Stomach smooth muscle (tissue), 2 donors: ENCODE measurements around the gene TRIM64.
"Not testable (repeated sequence)": the region's sequence is repeated elsewhere in the genome, so short reads cannot be mapped to it uniquely, and the experiment has no call there.

Experiments
- H3K27ac ChIP-seq: one replicate; pipeline ENCODE4 v1.7.0; 2013; ENCODE audit warnings: mild to moderate bottlenecking, low read length, inconsistent platforms
- H3K27me3 ChIP-seq, 2 donors: one replicate each; pipeline ENCODE4 v1.7.0; 2013; ENCODE audit warnings: low read length in 2 of 2; ENCODE audit not compliant: insufficient read depth in 2 of 2, control insufficient read depth in 1 of 2
- H3K36me3 ChIP-seq, 2 donors: one replicate each; pipeline ENCODE4 v1.7.0; 2013; ENCODE audit warnings: low read length in 2 of 2; ENCODE audit not compliant: control insufficient read depth in 2 of 2, insufficient read depth in 2 of 2
- H3K4me1 ChIP-seq: one replicate; pipeline ENCODE4 v1.7.0; 2013; ENCODE audit warnings: low read length; ENCODE audit not compliant: control insufficient read depth, insufficient read depth
- H3K4me3 ChIP-seq, 2 donors: one replicate each; pipeline ENCODE4 v1.7.0; 2013; ENCODE audit warnings: low read length in 2 of 2
- H3K9ac ChIP-seq, 2 donors: one replicate each; pipeline ENCODE4 v1.7.0; 2013; ENCODE audit warnings: low read length in 2 of 2, mild to moderate bottlenecking in 1 of 2
- H3K9me3 ChIP-seq, 2 donors: one replicate each; pipeline ENCODE4 v1.7.0; 2013; ENCODE audit warnings: low read length in 2 of 2; ENCODE audit not compliant: control insufficient read depth in 2 of 2
- donor health status: healthy.
- donor health status: Pancreatic carcinoma.

The TRIM64 gene, protein sequence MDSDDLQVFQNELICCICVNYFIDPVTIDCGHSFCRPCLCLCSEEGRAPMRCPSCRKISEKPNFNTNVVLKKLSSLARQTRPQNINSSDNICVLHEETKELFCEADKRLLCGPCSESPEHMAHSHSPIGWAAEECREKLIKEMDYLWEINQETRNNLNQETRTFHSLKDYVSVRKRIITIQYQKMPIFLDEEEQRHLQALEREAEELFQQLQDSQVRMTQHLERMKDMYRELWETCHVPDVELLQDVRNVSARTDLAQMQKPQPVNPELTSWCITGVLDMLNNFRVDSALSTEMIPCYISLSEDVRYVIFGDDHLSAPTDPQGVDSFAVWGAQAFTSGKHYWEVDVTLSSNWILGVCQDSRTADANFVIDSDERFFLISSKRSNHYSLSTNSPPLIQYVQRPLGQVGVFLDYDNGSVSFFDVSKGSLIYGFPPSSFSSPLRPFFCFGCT

DNA sequence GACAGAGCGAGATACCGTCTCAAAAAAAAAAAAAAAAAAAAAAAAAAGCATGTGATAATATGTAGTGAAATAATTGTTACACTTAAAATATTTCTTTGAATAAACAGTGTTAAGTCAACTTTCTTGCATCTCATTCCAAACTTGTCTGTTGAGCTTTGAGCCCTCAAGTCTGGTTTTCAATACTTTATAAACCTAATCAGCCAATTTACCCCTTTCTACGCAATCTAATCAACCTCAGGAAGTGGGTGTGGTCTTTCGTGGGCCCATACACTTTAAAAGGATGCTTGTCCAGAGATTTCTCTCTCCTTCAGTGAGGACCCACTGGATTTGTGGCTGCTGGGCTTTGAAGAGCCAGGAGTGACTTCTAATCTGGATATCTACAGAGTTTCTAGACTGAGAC lies at the start of gene TRIM64:
TSS of gene TRIM64 (plus strand) at position 301 of the 400 bp plus-strand sequence. CDS start 2,467 bp downstream, outside the sequence.
- H3K9me3 ChIP-seq, result not testable (repeated sequence)

DNA sequence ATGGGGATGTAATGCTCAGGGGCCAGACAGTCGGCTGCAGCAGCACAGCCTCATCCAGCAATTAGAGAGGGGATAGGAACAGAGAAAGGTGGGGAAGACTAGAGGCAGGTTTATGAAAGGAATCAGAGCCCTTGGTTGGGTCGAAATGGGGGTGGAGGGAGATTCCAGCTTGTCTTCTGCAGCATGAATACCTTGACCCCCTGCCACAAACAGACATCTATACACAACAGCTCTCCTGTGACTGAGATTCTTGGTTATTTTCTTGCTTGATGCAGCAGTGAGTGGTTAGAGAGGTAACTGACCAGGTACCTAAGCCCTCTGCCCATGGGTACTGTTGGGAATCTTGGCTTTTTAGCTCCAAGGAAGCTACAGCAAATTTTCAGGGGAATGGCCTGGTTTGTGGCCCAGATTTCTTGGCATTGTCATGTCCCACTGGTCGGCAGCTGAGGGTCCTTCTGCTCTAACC lies 43.6 kb upstream of the TRIM64 start, which contains the start of gene TRIM49D1:
TSS of gene TRIM49D1 (minus strand) at position 51 of the 466 bp plus-strand sequence. CDS start 4,535 bp downstream, outside the sequence.
- H3K9ac ChIP-seq, result no peak within 1 kb of the TSS
- H3K4me3 ChIP-seq, result no peak within 1 kb of the TSS
- H3K36me3 ChIP-seq, result no peaks in the 10 kb centered on the region
- H3K9me3 ChIP-seq, result no peaks in the 10 kb centered on the region
- no peak within 1 kb of the TSS for H3K27ac ChIP-seq
- no peaks in the 10 kb centered on the region for H3K4me1 ChIP-seq
- H3K27me3 ChIP-seq, result no peaks in the 10 kb centered on the region

More for the DNA sequence above, at the start of gene TRIM64:
- H3K36me3 ChIP-seq, H3K27me3 ChIP-seq, H3K9ac ChIP-seq, H3K4me3 ChIP-seq, H3K27ac ChIP-seq, H3K4me1 ChIP-seq: not testable (repeated sequence)

DNA sequence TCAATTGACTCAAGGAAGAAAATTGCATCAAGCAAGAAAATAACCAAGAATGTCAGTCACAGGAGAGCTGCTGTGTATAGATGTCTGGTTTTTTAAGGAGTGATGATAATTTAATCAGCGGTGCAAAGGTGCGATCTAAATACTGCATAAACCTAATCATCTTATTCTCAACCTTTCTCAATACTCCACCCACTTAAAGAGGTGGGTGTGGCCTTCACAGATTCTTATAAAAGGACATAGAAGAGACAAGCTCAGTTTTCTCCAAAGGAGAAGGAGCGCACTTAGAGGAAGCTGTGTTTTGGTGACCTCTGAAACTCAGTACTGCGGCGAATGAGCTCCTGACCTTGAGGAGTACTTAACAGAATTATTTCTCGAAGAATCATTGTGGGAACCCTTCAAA lies 42.1 kb upstream of the TRIM64 start, which contains the start of gene TRIM49D2:
TSS of gene TRIM49D2 (plus strand) at position 301 of the 400 bp plus-strand sequence. CDS start 2,698 bp downstream, outside the sequence.
- H3K4me1 ChIP-seq, H3K36me3 ChIP-seq, H3K9ac ChIP-seq, H3K9me3 ChIP-seq, H3K27me3 ChIP-seq, H3K27ac ChIP-seq, H3K4me3 ChIP-seq: not testable (repeated sequence)

DNA sequence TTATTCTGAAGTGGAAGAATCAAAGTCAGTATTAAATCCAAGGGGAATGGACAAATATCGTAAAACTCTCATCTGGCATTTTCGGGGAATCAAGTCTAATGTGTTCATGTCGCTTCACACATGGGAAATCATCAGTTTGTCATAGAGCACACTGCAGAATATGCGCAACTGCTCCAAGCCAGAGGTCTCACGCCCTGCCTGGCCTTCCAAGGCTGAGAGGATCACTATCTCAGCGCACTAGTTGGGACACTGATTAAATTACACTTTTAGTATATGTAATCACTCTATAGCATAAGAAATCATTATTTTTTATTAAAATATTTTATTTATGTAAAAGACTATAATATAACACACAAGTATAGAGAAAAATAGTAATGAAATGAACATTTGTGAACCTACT lies 5.0 kb upstream of the TRIM64 start:
- H3K27me3 ChIP-seq, H3K27ac ChIP-seq, H3K9ac ChIP-seq, H3K4me3 ChIP-seq, H3K4me1 ChIP-seq, H3K9me3 ChIP-seq, H3K36me3 ChIP-seq: not testable (repeated sequence)
